ENCODE measurements around the gene NPY4R2.
"Not testable (repeated sequence)": the region's sequence is repeated elsewhere in the genome, so short reads cannot be mapped to it uniquely, and the experiment has no call there.

DNA sequence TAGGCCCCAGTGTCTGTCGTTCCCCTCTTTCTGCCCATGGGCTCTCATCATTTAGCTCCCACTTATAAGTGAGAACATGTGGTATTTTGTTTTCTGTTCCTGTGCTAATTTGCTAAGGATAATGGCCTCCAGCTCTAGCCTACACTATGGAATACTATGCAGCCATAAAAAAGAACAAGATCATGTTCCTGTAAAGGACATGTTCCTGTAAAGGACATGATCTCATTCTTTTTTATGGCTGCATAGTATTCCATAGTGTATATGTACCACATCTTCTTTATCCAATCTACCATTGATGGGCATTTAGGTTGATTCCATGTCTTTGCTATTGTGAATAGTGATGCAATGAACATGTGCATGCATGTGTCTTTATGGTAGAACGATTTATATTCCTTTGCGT, 19.2 kb downstream of the NPY4R2 start:
- TF ChIP-seq TCF12 (IDR thresholded peaks at IDR 0.05); USF2 (IDR thresholded peaks at IDR 0.05; ENCODE audit: borderline replicate concordance, low read depth, low read length); YY1 (IDR thresholded peaks at IDR 0.05; ENCODE audit: low read depth); CTCF (IDR thresholded peaks at IDR 0.05); POLR2AphosphoS5 (IDR thresholded peaks at IDR 0.05; ENCODE audit: low read depth, low read length); EP300 (IDR thresholded peaks at IDR 0.05; ENCODE audit: borderline replicate concordance in 1 of 2, low read depth in 1 of 2, low read length in 1 of 2); PBX3 (IDR thresholded peaks at IDR 0.05): not testable (repeated sequence)

All from SK-N-SH (cell line).